Esophagus (tissue), 2 donors: ENCODE results near the gene BEAN1. TPM values are rescaled to one million over a fixed set of nuclear protein-coding genes. Genes with fewer than 3 reads are reported as not detected.

Experiments
- H3K27ac ChIP-seq, 2 donors: one replicate each; pipeline ENCODE4 v1.5.1; 2013; ENCODE audit warnings: low read depth in 2 of 2, mild to moderate bottlenecking in 2 of 2, inconsistent platforms in 1 of 2, low read length in 1 of 2, moderate library complexity in 1 of 2
- H3K27me3 ChIP-seq, 2 donors: one replicate each; pipeline ENCODE4 v1.6.1; 2013; ENCODE audit warnings: low read length in 2 of 2, control low read depth in 1 of 2, mild to moderate bottlenecking in 1 of 2; ENCODE audit not compliant: insufficient read depth in 2 of 2, control insufficient read depth in 1 of 2
- H3K36me3 ChIP-seq, 2 donors: one replicate each; pipeline ENCODE4 v1.6.1; 2013; ENCODE audit warnings: low read length in 1 of 2; ENCODE audit not compliant: control insufficient read depth in 2 of 2, insufficient read depth in 2 of 2
- H3K4me1 ChIP-seq, 2 donors: one replicate each; pipeline ENCODE4 v1.6.1; 2013; ENCODE audit warnings: low read length in 1 of 2; ENCODE audit not compliant: control insufficient read depth in 2 of 2, insufficient read depth in 2 of 2
- H3K4me3 ChIP-seq, 2 donors: one replicate each; pipeline ENCODE4 v1.5.1; 2013; ENCODE audit warnings: low read length in 2 of 2, mild to moderate bottlenecking in 2 of 2, low read depth in 1 of 2, moderate library complexity in 1 of 2
- H3K9me3 ChIP-seq, 2 donors: one replicate each; pipeline ENCODE4 v1.6.1; 2013; ENCODE audit warnings: mild to moderate bottlenecking in 2 of 2, low read depth in 1 of 2, low read length in 1 of 2, moderate library complexity in 1 of 2; ENCODE audit not compliant: control insufficient read depth in 2 of 2, insufficient read depth in 1 of 2
- WGBS, 2 donors: extraction: QIAGEN DNeasy Blood & Tissue Kit; methylation state at CpG; one replicate each; pipeline ENCODE4 v1.1.7; 2013; 5-methylcytosine and 5-hydroxymethylcytosine counted together
- polyA plus RNA-seq, 2 donors: library from polyadenylated mRNA; stranded (reverse); fragments of 200-250 nt; gene quantifications; one replicate each; pipeline ENCODE4 v1.2.3, GENCODE V29; 2013
- donor health status: healthy with polysubstance abuse.
- donor health status: Bipolar disorder and iron deficiency.

BEAN1 gene
- polyA plus RNA-seq, 2 donors, result 0.40 to 0.73 TPM

- H3K27me3 ChIP-seq, result no peaks in the 10 kb centered on the region
- 84 to 85% methylated on average over 11 of the region's 11 CpGs for WGBS, 2 donors
- H3K9me3 ChIP-seq, result no peaks in the 10 kb centered on the region
- H3K4me1 ChIP-seq, result peaks cover 2 to 23% of the 10 kb centered on the region in 2 donors
- H3K4me3 ChIP-seq, result no peak overlapping the region
- H3K36me3 ChIP-seq, result peaks cover 5 to 12% of the 10 kb centered on the region in 2 donors
- H3K27ac ChIP-seq, result peak overlapping the region; percentile 27 to 82
These were observed 95.9 kb downstream of the BEAN1 start for GRCh38 chr16:66522816-66523590.

- Histone ChIP-seq H3K4me1 (peaks cover 2 to 22% of the 10 kb centered on the region in 2 donors), H3K9me3 (no peaks in the 10 kb centered on the region), H3K27ac (peak overlapping the region; percentile 27 to 37), H3K27me3 (no peaks in the 10 kb centered on the region), H3K36me3 (peaks cover 12% of the 10 kb centered on the region in 2 donors), H3K4me3 (no peak overlapping the region)
- WGBS, 2 donors, result 77% methylated on average over 9 of the region's 9 CpGs
These were observed 96.8 kb downstream of the BEAN1 start for GRCh38 chr16:66523861-66524354.

- Histone ChIP-seq H3K4me1 (peaks cover 2 to 20% of the 10 kb centered on the region in 2 donors), H3K9me3 (no peaks in the 10 kb centered on the region), H3K27me3 (no peaks in the 10 kb centered on the region), H3K27ac (peak overlapping the region; percentile 26 to 33), H3K4me3 (no peak overlapping the region), H3K36me3 (peaks cover 12 to 20% of the 10 kb centered on the region in 2 donors)
- WGBS, 2 donors, result 67 to 75% methylated on average over 6 of the region's 6 CpGs
These were observed 97.6 kb downstream of the BEAN1 start for GRCh38 chr16:66524601-66525164.

- H3K4me1 ChIP-seq, result peaks cover 2 to 12% of the 10 kb centered on the region in 2 donors
- H3K4me3 ChIP-seq, result no peak overlapping the region
- H3K9me3 ChIP-seq, result no peaks in the 10 kb centered on the region
- H3K27me3 ChIP-seq, result no peaks in the 10 kb centered on the region
- H3K36me3 ChIP-seq, result peaks cover 16 to 25% of the 10 kb centered on the region in 2 donors
- WGBS, 2 donors, result 81 to 91% methylated on average over 9 of the region's 9 CpGs
- peak overlapping the region; percentile 14 to 79 for H3K27ac ChIP-seq
These were observed 98.5 kb downstream of the BEAN1 start for GRCh38 chr16:66525396-66526180.

DNA sequence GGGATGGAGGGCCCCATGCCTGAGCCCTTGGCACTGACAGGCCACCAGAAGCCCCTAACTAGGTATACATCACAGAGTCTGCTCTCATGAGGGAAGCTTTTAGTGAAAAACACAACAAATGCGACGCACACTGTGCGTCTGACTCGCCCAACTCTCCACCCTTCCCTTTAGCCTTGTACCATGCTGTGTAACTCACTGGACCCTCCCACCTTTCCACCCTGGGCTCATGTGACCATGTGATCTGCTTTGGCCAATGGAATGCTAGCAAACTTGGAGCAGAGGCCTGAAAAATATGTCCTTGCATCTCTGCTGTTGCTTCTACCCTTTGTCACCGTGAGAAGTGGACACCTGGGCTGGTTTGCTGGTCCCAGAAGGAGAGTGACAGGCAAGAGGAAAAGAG, 101.2 kb downstream of the BEAN1 start:
- Histone ChIP-seq H3K27me3 (no peaks in the 10 kb centered on the region), H3K9me3 (no peaks in the 10 kb centered on the region), H3K36me3 (peaks cover 19 to 31% of the 10 kb centered on the region in 2 donors), H3K4me1 (no peaks in the 10 kb centered on the region), H3K27ac (no peak overlapping the region), H3K4me3 (no peak overlapping the region)
- whole genome bisulfite sequencing, 2 donors, result 95 to 98% methylated on average over 5 of the region's 5 CpGs

DNA sequence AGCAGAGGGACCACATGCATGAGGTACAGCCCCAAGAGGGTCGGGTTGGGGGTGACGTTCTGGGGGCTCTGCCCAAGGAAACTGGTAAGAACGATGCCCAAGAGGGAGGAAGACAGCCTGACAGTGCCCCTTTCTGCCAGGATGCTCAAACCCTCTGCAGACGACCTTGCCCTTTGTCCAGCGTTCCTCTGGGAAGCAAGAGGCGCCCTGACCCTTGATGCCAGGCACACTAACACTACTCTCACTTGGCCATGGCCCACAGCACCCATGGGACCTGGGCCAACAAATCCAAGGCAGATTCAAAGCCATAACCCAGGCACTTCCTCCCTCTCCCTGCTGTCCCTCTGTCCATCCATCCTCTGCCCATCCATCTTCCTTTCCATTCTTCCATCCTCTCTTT, 102.4 kb downstream of the BEAN1 start:
- H3K36me3 ChIP-seq, result peaks cover 19 to 30% of the 10 kb centered on the region in 2 donors
- WGBS, 2 donors, result 89 to 91% methylated on average over 6 of the region's 6 CpGs
- H3K27ac ChIP-seq, result no peak overlapping the region
- H3K4me1 ChIP-seq, result no peaks in the 10 kb centered on the region
- H3K9me3 ChIP-seq, result no peaks in the 10 kb centered on the region
- no peaks in the 10 kb centered on the region for H3K27me3 ChIP-seq
- no peak overlapping the region for H3K4me3 ChIP-seq

Other genes starting within 250 kb of the BEAN1 start
- 1 to 10 TPM; 2.8 to 5.7 TPM for gene CDH5, start 60.6 kb upstream of the BEAN1 start, polyA plus RNA-seq
- 1 to 10 TPM; 5.9 to 8.3 TPM for gene TK2, start 122.8 kb downstream of the BEAN1 start, polyA plus RNA-seq
- 10 to 100 TPM; 14.9 to 29.7 TPM for gene CKLF, start 125.3 kb downstream of the BEAN1 start, polyA plus RNA-seq
- gene CMTM1, start 139.1 kb downstream of the BEAN1 start, polyA plus RNA-seq, result under 1 TPM; 0.14 to 0.22 TPM
- under 1 TPM in 1 of 2 donors, not detected in 1; 0.06 TPM for gene CMTM2, start 152.2 kb downstream of the BEAN1 start, polyA plus RNA-seq
- 1 to 10 TPM; 3.4 to 4.6 TPM for gene CMTM3, start 177.4 kb downstream of the BEAN1 start, polyA plus RNA-seq